OCI-LY7 (cell line): ENCODE results near the gene CHRD. TPM values are rescaled to one million over a fixed set of nuclear protein-coding genes. Genes with fewer than 3 reads are reported as not detected.
A peak's percentile ranks its signal among the peaks of the same experiment; 100 is the strongest.

ENCODE experiments used
- BruUV-seq: library from RNA; stranded (reverse); fragments of 400-500 nt; replicated peaks from 2 replicates; lab custom pipeline; 2021; lab: Mats Ljungman, UMichigan
- CTCF ChIA-PET: fragments of 300-600 bp; sonication (Branson Sonifier 250); formaldehyde crosslinking; loops from one replicate; lab custom pipeline; 2022; ENCODE audit warnings: antibody characterized with exemption; ENCODE audit not compliant: unreplicated experiment; lab: Charles Lee
- POLR2A ChIA-PET: fragments of 300-600 bp; sonication (Branson Sonifier 250); formaldehyde crosslinking; loops from one replicate; lab custom pipeline; 2022; ENCODE audit warnings: antibody characterized with exemption; lab: Charles Lee
- DNase-seq: peaks from one replicate; pipeline ENCODE4 v3.0.0-alpha.2; 2015; ENCODE audit warnings: low spot score
- H2AFZ ChIP-seq: fragments of 200-600 bp; sonication (generic), shearing (Covaris generic); 2 replicates; pipeline ENCODE4 v1.6.1; 2014; ENCODE audit warnings: mild to moderate bottlenecking, antibody characterized with exemption, low read length, moderate library complexity
- H3K27ac ChIP-seq: fragments of 200-600 bp; sonication (generic); 2 replicates; pipeline ENCODE4 v1.5.1; 2014; ENCODE audit warnings: mixed run types, low read depth, mild to moderate bottlenecking, moderate library complexity, low read length, inconsistent platforms; ENCODE audit not compliant: poor library complexity, severe bottlenecking
- H3K36me3 ChIP-seq: fragments of 200-600 bp; sonication (generic); 2 replicates; pipeline ENCODE4 v1.6.1; 2014; ENCODE audit warnings: mild to moderate bottlenecking, antibody characterized with exemption, low read length, moderate library complexity, mixed read lengths; ENCODE audit not compliant: insufficient read depth
- H3K4me1 ChIP-seq: fragments of 200-600 bp; sonication (generic); 2 replicates; pipeline ENCODE4 v1.5.1; 2014; ENCODE audit warnings: mild to moderate bottlenecking, low read length; ENCODE audit not compliant: insufficient read depth, poor library complexity, severe bottlenecking
- H3K4me2 ChIP-seq: fragments of 200-600 bp; sonication (generic); 2 replicates; pipeline ENCODE4 v1.6.1; 2014; ENCODE audit warnings: mild to moderate bottlenecking, low read length
- H3K4me3 ChIP-seq: fragments of 200-600 bp; sonication (generic); 2 replicates; pipeline ENCODE4 v1.5.1; 2014; ENCODE audit warnings: mild to moderate bottlenecking, low read depth, low read length; ENCODE audit not compliant: poor library complexity, severe bottlenecking
- H3K79me2 ChIP-seq: fragments of 200-600 bp; sonication (generic); 2 replicates; pipeline ENCODE4 v1.6.1; 2016; ENCODE audit warnings: low read depth, mild to moderate bottlenecking, low read length, moderate library complexity, mixed read lengths; ENCODE audit not compliant: insufficient read depth
- H3K9me2 ChIP-seq: fragments of 200-600 bp; sonication (generic); 2 replicates; pipeline ENCODE4 v1.6.1; 2016; ENCODE audit warnings: mild to moderate bottlenecking, low read length, mixed read lengths; ENCODE audit not compliant: insufficient read depth
- H3K9me3 ChIP-seq: fragments of 200-600 bp; sonication (generic); 2 replicates; pipeline ENCODE4 v1.6.1; 2014; ENCODE audit warnings: mild to moderate bottlenecking, mixed run types, low read length, mixed read lengths
- H4K20me1 ChIP-seq: fragments of 200-600 bp; sonication (generic); 2 replicates; pipeline ENCODE4 v1.6.1; 2014; ENCODE audit warnings: mild to moderate bottlenecking, antibody characterized with exemption, low read length, moderate library complexity, mixed read lengths; ENCODE audit not compliant: insufficient read depth
- EZH2phosphoT487 ChIP-seq: fragments of 200-600 bp; sonication (generic); IDR thresholded peaks from 2 replicates; pipeline ENCODE4 v1.6.1; 2018; ENCODE audit warnings: low read depth, borderline replicate concordance, mild to moderate bottlenecking, mixed run types, antibody characterized with exemption, low read length, moderate library complexity, mixed read lengths
- intact Hi-C: fragments of 100-400 bp; cut with micrococcal nuclease; formaldehyde crosslinking; loops from one replicate; pipeline ENCODE4 v1.10.0; 2022; ENCODE audit not compliant: unreplicated experiment
- total RNA-seq, 2 experiments: library from RNA; depleted of rRNA in 1 of 2; stranded (reverse); fragments of >200 nt in 1 of 2; shearing (Covaris generic) in 1 of 2; gene quantifications; 2 replicates each; pipeline ENCODE4 v1.2.3, GENCODE V29; 2014 to 2022
- TF ChIP-seq, protein P1 (sequence below): fragments of 200-600 bp; sonication (generic); conservative IDR thresholded peaks from 2 replicates; pipeline ENCODE4 v1.5.1; 2014; ENCODE audit warnings: mild to moderate bottlenecking, antibody characterized with exemption, low read length, moderate library complexity, mixed read lengths

CHRD gene
- total RNA-seq, 2 experiments from 2014 or later: 0.16 TPM; not detected in 1

DNA sequence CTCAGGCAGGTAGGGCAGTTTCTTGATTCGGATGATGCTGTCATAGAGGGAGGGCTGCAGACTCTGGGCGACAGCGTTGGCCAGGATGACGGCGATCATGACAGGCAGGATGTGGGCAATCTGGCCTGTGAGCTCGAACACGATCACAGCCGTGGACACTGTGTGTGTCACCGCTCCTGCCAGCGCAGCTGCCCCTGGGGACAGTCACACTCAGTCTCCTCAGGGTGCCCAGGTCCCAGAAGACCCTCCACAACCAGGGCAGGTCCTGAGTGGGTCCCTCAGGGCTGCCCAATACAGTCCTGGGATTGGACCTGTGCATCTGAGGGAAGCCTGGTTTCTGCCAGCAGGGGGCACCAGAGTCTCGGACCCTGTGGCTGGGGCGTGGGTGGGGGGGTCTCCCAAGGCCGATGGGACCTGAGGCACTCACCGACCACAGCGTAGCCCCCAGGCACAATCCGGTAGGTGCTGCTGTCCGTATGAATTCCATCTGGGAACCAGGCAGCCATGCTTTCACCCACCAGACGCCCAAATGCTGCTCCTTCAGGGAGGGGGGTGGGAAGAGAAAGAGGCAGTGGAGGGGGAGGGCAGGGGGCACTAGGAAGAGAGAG is 25.6 kb upstream of the CHRD start:
- Histone ChIP-seq H3K4me2 (peak overlapping the region; percentile 2; the same call in 1 of the 2 replicates), H3K27ac (no peak overlapping the region), H3K9me3 (no peaks in the 10 kb centered on the region), H4K20me1 (no peaks in the 10 kb centered on the region), H2AFZ (no peak overlapping the region), H3K9me2 (no peaks in the 10 kb centered on the region), H3K36me3 (0 out of 2 replicates have a peak, but pooled peaks cover 4% of the 10 kb centered on the region), H3K4me3 (no peak overlapping the region), H3K4me1 (no peaks in the 10 kb centered on the region), H3K79me2 (no peaks in the 10 kb centered on the region)
- no peak for TF ChIP-seq EZH2phosphoT487
- TF ChIP-seq, protein P1, sequence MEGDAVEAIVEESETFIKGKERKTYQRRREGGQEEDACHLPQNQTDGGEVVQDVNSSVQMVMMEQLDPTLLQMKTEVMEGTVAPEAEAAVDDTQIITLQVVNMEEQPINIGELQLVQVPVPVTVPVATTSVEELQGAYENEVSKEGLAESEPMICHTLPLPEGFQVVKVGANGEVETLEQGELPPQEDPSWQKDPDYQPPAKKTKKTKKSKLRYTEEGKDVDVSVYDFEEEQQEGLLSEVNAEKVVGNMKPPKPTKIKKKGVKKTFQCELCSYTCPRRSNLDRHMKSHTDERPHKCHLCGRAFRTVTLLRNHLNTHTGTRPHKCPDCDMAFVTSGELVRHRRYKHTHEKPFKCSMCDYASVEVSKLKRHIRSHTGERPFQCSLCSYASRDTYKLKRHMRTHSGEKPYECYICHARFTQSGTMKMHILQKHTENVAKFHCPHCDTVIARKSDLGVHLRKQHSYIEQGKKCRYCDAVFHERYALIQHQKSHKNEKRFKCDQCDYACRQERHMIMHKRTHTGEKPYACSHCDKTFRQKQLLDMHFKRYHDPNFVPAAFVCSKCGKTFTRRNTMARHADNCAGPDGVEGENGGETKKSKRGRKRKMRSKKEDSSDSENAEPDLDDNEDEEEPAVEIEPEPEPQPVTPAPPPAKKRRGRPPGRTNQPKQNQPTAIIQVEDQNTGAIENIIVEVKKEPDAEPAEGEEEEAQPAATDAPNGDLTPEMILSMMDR: peak; percentile 81
- no TSS peak for BruUV-seq
- intact Hi-C loops: no loop called here
- POLR2A ChIA-PET: no interaction called here
- DNase-seq: peak; percentile 66
- CTCF ChIA-PET: interaction anchor here (0.7 to 1.3 kb wide), 3 partner anchors 9 to 17 kb away, joined by 3 to 4 read pairs (median 3); no protein-coding TSS in a partner anchor

DNA sequence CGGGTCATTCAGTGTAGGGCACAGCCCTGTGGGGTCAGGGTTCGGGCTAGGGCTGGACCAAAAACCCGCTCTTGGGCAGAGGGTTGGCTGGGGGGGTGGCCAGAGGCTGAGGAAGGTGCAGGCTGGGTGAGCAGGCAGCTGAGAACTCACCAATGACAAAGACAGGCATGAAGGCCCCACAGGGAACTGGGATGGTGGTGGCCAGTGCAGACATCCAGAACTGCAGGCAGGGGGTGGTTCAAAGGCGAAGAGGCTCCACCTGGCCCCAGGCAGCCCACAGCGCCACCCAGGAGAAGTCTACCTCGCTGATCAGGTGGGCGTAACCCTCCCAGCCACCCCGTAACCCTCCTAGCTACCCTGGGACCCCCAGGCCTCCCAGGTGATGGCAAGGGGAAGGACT is 25.1 kb upstream of the CHRD start:
- intact Hi-C loops: no loop called here
- no peak for DNase-seq
- POLR2A ChIA-PET: no interaction called here
- no peaks in the 10 kb centered on the region for H3K4me1 ChIP-seq
- H3K9me2 ChIP-seq: no peaks in the 10 kb centered on the region
- no peak for TF ChIP-seq EZH2phosphoT487
- TF ChIP-seq, protein P1: no peak
- no peak overlapping the region for H3K27ac ChIP-seq
- 0 out of 2 replicates have a peak, but pooled peaks cover 4% of the 10 kb centered on the region for H3K36me3 ChIP-seq
- CTCF ChIA-PET: no interaction called here
- H4K20me1 ChIP-seq: no peaks in the 10 kb centered on the region
- H3K4me3 ChIP-seq: no peak overlapping the region
- no peak overlapping the region for H2AFZ ChIP-seq
- no TSS peak for BruUV-seq
- no peaks in the 10 kb centered on the region for H3K9me3 ChIP-seq
- H3K4me2 ChIP-seq: no peak overlapping the region
- H3K79me2 ChIP-seq: no peaks in the 10 kb centered on the region
